SHP77 (cell line): ENCODE measurements around the gene DOC2A.

ENCODE experiments used
- DNase-seq, 2 experiments: peaks; one replicate each; lab custom pipeline; 2025; lab: John Stamatoyannopoulos, UW

Gene DOC2A

GRCh38 chr16:30005341-30006094 is 5.3 kb downstream of the DOC2A start:
- DNase-seq: peak; percentile 52 to 77

GRCh38 chr16:30004811-30005242 is 6.0 kb downstream of the DOC2A start:
- DNase-seq: peak; percentile 42 to 76

GRCh38 chr16:30004424-30004776 is 6.4 kb downstream of the DOC2A start:
- DNase-seq: peak; percentile 42 to 76

GRCh38 chr16:30003670-30004423 is 7.0 kb downstream of the DOC2A start:
- no peak for DNase-seq

- no peak for DNase-seq
Observed at GRCh38 chr16:30002614-30003346, 8.0 kb downstream of the DOC2A start.

GRCh38 chr16:30000735-30001631 is 9.8 kb downstream of the DOC2A start:
- DNase-seq: no peak

GRCh38 chr16:29999605-30000004 is 11.2 kb downstream of the DOC2A start:
- no peak for DNase-seq

GRCh38 chr16:29996766-29997250 is 14.0 kb downstream of the DOC2A start:
- DNase-seq: no peak

GRCh38 chr16:29995911-29996765 is 14.7 kb downstream of the DOC2A start, which contains the start of gene INO80E:
INO80E (plus strand) TSS chr16:29996241; CDS start chr16:29996311, 70 bp downstream.
- DNase-seq: peak; percentile 96 to 99

GRCh38 chr16:29995324-29995910 is 15.4 kb downstream of the DOC2A start, which contains the start of gene HIRIP3:
HIRIP3 (minus strand) TSS chr16:29995617; CDS start chr16:29995605, 12 bp downstream.
- peak; percentile 89 to 91 for DNase-seq

GRCh38 chr16:29994600-29995323 is 16.1 kb downstream of the DOC2A start:
- DNase-seq: no peak

GRCh38 chr16:29993903-29994599 is 16.8 kb downstream of the DOC2A start:
- DNase-seq: no peak

- DNase-seq: no peak
Observed at GRCh38 chr16:29993191-29993902, 17.5 kb downstream of the DOC2A start.

- DNase-seq: no peak
Observed at GRCh38 chr16:29992344-29992967, 18.4 kb downstream of the DOC2A start.

GRCh38 chr16:29991571-29991904 is 19.3 kb downstream of the DOC2A start:
- DNase-seq: no peak

GRCh38 chr16:29990883-29991570 is 19.8 kb downstream of the DOC2A start:
- DNase-seq: no peak

GRCh38 chr16:29990034-29990433 is 20.8 kb downstream of the DOC2A start:
- DNase-seq: no peak
